ENCODE data around the gene SRRM3.

SRRM3 gene

GRCh38 chr7:76259124-76260093 is 57.7 kb downstream of the SRRM3 start:
- H3K4me3 ChIP-seq (ENCODE audit: low read length), result no peak overlapping the region
- DNase-seq (ENCODE audit: low read depth), result no peak
- TF ChIP-seq, protein P1, sequence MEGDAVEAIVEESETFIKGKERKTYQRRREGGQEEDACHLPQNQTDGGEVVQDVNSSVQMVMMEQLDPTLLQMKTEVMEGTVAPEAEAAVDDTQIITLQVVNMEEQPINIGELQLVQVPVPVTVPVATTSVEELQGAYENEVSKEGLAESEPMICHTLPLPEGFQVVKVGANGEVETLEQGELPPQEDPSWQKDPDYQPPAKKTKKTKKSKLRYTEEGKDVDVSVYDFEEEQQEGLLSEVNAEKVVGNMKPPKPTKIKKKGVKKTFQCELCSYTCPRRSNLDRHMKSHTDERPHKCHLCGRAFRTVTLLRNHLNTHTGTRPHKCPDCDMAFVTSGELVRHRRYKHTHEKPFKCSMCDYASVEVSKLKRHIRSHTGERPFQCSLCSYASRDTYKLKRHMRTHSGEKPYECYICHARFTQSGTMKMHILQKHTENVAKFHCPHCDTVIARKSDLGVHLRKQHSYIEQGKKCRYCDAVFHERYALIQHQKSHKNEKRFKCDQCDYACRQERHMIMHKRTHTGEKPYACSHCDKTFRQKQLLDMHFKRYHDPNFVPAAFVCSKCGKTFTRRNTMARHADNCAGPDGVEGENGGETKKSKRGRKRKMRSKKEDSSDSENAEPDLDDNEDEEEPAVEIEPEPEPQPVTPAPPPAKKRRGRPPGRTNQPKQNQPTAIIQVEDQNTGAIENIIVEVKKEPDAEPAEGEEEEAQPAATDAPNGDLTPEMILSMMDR (conservative IDR thresholded peaks at IDR 0.05; ENCODE audit: low read length), result no peak

- no peak for DNase-seq (ENCODE audit: low read depth)
- TF ChIP-seq, protein P1 (conservative IDR thresholded peaks at IDR 0.05; ENCODE audit: low read length), result no peak
These were observed 58.5 kb downstream of the SRRM3 start for GRCh38 chr7:76260171-76260703.

GRCh38 chr7:76261329-76261728 is 59.6 kb downstream of the SRRM3 start:
- DNase-seq (ENCODE audit: low read depth), result no peak
- TF ChIP-seq, protein P1 (conservative IDR thresholded peaks at IDR 0.05; ENCODE audit: low read length), result no peak
- no peak overlapping the region for H3K4me3 ChIP-seq (ENCODE audit: low read length)

More at GRCh38 chr7:76260171-76260703, 58.5 kb downstream of the SRRM3 start:
- no peak overlapping the region; the same call in 1 of the 2 replicates for H3K4me3 ChIP-seq (ENCODE audit: low read length)

GRCh38 chr7:76261931-76262330 is 60.2 kb downstream of the SRRM3 start:
- TF ChIP-seq, protein P1 (conservative IDR thresholded peaks at IDR 0.05; ENCODE audit: low read length), result no peak
- H3K4me3 ChIP-seq (ENCODE audit: low read length), result no peak overlapping the region
- DNase-seq (ENCODE audit: low read depth), result no peak

- TF ChIP-seq, protein P1 (conservative IDR thresholded peaks at IDR 0.05; ENCODE audit: low read length), result peak; percentile 78
- no peak overlapping the region for H3K4me3 ChIP-seq (ENCODE audit: low read length)
- DNase-seq (ENCODE audit: low read depth), result peak; percentile 48
These were observed 61.1 kb downstream of the SRRM3 start for GRCh38 chr7:76262683-76263402.

DNA sequence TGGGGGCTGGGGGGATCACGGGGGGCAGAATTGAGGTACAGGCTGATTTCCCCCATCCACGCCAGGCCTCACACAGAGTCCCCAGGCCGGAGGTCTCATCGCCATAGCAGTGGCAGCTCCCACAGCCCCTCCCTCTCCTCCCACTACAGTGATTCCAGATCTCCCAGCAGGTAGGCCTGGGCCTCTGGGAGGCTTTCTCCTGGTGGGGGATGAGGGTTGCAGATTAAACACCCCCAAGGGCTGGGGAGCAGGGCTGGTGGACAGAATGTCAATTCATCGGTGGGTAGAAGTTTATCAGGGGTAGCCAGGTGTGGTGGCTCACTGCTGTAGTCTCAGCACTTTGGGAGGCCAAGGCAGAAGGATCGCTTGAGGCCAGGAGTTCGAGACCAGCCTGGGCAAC is 63.6 kb downstream of the SRRM3 start:
- TF ChIP-seq, protein P1 (conservative IDR thresholded peaks at IDR 0.05; ENCODE audit: low read length), result no peak
- no peak overlapping the region for H3K4me3 ChIP-seq (ENCODE audit: low read length)
- DNase-seq (ENCODE audit: low read depth), result no peak

All from AG10803 (cell line).